HG03066 (cell line): Measurements from ENCODE around the gene IL20RB.

Source experiments
- ATAC-seq: cut with Tn5 transposase; IDR thresholded peaks from one replicate; pipeline ENCODE4 v1.9.1; 2021; ENCODE audit warnings: low read depth; ENCODE audit not compliant: unreplicated experiment

Gene IL20RB, protein sequence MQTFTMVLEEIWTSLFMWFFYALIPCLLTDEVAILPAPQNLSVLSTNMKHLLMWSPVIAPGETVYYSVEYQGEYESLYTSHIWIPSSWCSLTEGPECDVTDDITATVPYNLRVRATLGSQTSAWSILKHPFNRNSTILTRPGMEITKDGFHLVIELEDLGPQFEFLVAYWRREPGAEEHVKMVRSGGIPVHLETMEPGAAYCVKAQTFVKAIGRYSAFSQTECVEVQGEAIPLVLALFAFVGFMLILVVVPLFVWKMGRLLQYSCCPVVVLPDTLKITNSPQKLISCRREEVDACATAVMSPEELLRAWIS

DNA sequence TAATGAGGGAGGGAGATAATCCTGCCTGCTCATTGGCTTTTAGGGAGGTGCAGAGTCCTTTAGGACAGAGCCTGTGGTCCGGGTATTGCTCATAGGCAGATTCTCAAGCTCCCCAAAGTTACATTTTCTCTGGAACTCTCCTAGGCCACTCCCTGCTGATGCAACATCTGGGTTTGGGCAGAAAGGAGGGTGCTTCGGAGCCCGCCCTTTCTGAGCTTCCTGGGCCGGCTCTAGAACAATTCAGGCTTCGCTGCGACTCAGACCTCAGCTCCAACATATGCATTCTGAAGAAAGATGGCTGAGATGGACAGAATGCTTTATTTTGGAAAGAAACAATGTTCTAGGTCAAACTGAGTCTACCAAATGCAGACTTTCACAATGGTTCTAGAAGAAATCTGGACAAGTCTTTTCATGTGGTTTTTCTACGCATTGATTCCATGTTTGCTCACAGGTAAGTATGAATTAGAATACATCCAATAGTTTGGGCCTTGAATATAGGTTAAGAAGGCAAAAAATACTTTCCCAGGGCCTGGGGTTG, at the start of gene IL20RB:
Gene IL20RB (plus strand): TSS at position 233 of the 538 bp plus-strand sequence. CDS start 131 bp downstream, at position 364.
- no peak for ATAC-seq

DNA sequence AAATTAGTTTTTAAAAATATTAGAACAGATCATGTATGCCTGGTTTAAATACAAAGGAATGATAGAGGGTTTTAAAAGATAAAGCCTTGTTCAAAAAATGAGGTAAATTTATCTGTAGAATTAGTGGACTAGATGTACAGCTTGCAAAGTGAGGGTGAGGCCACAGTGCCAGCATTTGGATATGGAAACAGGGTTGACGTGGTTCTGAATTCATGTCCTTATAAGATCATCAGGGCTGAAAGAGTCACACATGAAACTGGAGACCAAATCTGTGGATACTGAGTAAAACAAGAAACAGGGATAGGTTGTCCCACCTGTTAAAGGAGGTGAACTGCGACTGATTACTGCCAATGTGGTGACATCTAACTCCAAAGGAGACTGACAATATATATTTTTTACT, 49.5 kb upstream of the IL20RB start:
- no peak for ATAC-seq

- no peak for ATAC-seq
These were observed 48.6 kb upstream of the IL20RB start for GRCh38 chr3:136909187-136909586.

DNA sequence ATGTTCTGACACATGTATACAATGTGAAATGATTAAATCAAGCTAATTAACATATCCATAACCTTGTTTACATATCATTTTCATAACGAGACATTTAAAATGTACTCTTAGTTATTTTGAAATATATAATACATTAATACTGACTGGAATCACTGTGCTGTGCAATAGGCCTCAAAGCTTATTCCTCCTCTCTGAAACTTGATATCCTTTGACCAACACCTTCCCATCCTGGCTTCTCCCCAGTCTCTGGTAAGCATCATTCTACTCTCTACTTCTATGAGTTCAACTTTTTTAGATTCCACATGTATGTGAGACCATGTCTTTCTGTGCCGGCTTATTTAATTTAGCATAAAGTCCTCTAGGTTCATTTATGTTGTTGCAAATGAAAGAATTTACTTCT, 47.1 kb upstream of the IL20RB start:
- ATAC-seq: no peak

DNA sequence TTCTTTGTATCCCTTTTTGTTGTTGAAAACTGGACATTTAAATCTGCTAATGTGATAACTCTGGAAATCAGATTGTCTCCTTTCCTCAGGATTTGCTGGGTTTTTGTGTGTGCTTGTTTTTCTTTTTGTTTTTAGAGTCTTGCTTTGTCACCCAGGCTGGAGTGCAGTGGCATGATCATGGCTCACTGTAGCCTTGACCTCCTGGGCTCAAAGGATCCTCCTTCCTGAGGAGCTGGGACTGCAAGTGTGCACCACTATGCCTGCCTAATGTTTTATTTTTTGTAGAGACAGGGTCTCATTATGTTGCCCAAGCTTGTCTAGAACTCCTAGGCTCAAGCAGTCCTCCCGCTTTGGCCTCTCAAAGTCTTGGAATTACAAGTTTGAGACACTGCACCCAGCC, 44.6 kb upstream of the IL20RB start:
- ATAC-seq: no peak

- no peak for ATAC-seq
These were observed 43.0 kb upstream of the IL20RB start for GRCh38 chr3:136914739-136915138.

DNA sequence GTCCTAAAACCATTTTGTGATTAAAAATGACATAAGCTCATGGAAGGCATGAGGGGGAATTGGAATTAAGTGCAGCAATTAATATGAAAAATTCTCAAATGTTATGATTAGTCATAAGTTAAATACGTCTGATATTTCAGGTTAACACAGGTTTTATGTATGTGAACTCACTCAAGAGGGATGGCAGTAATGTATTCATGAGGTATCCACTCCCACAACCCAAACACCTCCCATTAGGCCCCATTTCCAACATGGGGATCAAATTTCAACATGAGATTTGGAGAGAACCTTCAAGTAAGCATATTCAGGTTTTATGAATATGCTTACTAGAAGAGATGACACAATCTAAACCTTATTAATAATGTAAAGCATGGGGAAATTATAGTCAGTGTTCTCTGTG, 41.6 kb upstream of the IL20RB start:
- ATAC-seq: no peak

GRCh38 chr3:136919799-136920580, 37.8 kb upstream of the IL20RB start:
- ATAC-seq: no peak

DNA sequence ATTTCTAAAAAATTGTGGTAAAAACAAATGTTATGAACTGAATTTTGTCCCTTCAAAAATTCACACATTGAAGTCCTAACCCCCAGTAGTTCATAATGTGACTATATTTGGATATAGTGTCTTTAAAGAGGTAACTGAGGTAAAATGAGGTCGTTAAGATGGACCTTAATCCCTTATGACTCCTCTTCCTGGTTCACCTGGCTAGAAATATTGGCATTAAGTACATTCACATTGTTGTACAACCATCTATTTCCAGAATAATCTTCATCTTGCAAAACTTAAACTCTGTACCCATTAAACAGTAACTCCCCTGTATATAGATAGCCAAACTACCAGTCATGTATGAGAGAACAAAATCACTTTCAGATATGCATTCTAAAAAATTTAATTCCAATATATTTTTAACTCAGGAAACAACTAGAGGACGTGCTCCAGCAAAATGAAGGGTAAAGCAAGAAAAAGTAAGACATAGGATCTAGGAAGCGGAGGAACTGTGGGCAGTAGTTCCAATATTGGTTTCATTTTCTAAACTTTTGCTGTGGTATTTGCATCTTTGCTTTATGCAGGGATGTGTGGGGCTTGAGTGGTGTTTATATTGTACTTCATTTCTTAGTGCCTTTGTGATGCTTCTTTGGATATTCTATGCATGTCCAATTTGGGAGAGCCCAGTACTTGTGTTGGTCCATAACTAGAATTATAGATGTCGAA, 36.7 kb upstream of the IL20RB start:
- ATAC-seq: no peak

DNA sequence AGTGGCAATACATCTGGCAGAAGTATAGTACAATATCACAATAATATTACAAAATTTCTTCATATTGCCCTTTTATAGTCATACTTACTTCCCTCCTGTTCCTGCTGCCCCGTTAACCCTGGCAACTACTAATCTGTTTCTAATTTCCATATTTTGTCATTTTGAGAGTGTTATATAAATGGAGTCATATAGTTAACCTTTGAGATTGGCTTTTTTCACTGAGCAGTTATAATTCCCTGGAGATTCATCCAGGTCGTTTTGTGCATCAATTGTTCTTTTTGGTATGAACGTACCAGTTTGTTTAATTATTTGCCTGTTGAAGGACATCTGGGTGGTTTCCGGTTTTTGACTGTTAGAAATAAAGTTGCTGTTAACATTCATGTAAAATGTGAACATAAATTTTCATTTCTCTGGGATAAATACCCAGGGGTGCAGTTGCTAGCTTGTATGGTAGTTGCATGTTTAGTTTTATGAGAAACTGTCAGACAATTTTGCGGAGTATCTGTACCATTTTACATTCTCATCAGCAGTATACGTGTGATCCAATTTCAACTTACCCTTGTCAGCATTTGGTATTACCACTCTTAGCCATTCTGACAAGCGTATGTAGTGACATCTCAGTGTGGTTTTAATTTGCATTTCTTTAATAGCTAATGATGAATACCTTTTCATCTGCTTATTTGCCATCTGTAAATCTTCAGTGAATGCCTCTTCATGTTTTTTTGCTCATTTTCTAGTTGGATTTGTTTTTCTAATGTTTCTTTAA, 32.2 kb upstream of the IL20RB start:
- ATAC-seq: no peak

DNA sequence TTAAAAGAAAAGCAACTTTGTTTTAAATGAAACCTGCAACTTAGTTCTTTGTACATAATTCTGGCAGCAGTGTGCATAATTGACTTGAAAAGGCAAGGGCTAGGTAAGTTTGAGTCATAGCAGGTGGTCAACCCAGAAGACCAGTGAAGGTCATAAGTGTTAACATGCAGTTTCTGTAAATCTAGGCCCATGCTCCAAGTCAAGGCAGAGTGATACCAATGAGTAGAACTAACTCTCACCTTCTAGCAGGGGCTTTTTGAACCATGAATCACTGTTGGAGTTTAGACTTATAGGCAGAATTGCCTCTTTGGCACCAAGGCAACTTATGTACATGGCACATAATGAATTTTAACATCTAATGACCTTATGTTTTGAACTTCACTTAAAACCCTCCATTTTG, 29.5 kb upstream of the IL20RB start:
- no peak for ATAC-seq

DNA sequence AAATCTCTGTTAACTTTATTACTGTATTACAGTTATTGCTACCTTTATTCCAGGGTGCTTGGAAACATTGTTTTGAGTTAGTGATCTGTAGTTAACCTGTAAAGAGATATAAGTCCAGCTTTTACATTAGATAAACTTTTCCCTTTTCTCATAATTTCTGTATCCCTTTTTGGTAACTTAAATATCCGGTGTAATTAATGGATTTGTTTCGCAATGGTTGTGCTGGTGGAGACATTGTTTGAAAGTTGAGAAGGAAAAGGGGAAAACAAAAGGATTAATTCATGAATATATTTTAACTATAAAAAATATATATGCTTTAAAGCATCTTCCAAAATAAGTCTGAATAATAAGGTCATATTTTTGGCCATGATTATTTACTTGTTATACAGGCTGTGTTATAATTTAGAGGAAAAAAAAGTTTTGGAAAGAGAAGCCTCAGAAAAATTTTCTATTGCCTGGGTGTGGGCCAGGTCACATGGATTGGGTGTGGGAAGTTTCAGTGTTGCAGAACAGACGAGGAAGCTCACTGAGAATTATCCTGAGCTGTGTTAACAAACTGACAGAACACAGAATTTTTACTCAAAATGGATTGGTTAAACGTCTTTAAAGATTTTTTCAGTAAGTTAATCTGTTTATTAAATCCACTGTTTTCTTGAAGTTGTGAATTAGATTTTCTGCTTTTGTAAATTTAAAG, 27.7 kb upstream of the IL20RB start:
- ATAC-seq: no peak

DNA sequence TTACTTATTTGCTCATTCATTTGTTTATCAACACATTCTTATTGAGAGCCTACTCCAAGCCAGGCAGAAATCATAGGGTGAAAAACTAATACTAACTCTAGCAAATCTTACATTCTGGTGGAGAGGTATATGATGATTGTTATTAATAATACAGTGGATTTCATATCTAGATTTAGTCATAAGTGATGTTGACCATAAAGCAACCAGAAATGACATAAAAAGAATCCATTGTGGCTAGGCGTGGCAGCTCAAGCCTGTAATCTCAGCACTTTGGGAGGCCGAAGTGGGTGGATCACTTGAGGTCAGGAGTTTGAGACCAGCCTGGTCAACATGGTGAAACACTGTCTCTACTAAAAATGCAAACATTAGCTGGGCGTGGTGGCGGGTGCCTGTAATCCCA, 26.2 kb upstream of the IL20RB start:
- ATAC-seq: no peak

DNA sequence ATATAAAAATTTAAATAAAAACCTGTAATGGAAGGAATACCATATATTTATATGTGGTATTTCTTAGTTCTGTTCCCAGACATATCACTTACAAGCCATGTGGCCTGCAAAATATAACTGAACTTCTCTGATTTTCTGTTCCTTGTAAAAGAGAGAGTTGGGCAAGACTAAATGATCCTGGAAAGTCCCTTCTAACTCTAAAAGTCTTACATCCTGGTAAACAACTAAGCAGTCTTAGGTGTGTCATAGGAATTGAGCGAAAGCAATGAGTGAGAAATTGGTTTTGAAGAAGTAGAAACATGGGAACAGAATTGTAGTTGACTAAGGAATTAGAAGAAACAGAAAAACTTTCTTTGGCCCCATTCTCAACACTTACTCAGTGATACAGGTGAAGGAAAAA, 25.3 kb upstream of the IL20RB start:
- ATAC-seq: no peak

DNA sequence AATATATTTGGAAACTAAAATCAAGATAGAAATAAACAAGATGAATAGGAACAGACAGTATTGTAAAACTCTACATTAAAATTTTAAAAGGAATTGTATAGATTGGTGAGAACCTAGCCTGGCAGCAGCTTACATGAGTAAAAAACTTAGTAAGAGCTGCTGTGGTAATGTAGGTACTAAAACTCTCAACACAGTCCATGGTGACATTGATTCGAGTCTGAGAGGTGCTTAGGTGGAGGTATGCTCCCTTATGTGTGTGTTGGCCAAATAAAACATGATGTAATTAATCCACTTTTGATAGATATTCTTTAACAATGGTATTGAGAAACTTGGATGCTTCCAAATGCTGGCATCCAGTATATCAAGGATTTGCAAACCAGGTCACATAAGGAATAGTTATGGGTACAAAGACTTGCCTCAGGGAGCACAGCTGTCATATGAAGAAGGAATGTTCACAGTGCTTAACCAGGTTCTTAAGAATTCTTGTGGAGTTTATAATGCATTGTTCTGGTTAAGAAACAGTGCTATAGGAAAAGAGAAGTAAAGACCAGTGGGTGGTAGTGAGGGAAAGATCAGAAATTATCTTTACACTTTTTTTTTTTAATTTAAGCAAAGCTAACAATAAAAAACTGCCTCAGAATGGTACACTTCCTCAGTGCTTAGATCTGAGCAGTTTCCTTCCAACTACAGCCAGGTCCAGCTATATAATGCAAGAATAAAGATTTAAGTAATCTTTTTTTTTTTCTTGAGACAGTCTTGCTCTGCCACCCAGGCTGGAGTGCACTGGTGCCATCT, 24.6 kb upstream of the IL20RB start:
- no peak for ATAC-seq

GRCh38 chr3:136937175-136937574, 20.6 kb upstream of the IL20RB start:
- no peak for ATAC-seq

GRCh38 chr3:136937851-136938250, 19.9 kb upstream of the IL20RB start:
- no peak for ATAC-seq

- no peak for ATAC-seq
These were observed 19.4 kb upstream of the IL20RB start for GRCh38 chr3:136938334-136938733.

- no peak for ATAC-seq
These were observed 18.3 kb upstream of the IL20RB start for GRCh38 chr3:136939489-136939888.
